H9 (cell line): ENCODE measurements around the gene ATP2C1. TPM values are rescaled to one million over a fixed set of nuclear protein-coding genes. Genes with fewer than 3 reads are reported as not detected.

Experiments
- DNase-seq: peaks from one replicate; pipeline ENCODE4 v3.0.0-alpha.2; 2017
- H2AFZ ChIP-seq: one replicate; pipeline ENCODE4 v1.6.1; 2013; ENCODE audit warnings: mild to moderate bottlenecking, low read length, control low read depth, moderate library complexity
- H2AK5ac ChIP-seq: 2 replicates; pipeline ENCODE4 v1.6.1; 2013; ENCODE audit warnings: low read length, control low read depth, mixed read lengths; ENCODE audit not compliant: insufficient read length
- H2BK120ac ChIP-seq: one replicate; pipeline ENCODE4 v1.6.1; 2013; ENCODE audit warnings: low read depth, mild to moderate bottlenecking, low read length, control low read depth, inconsistent platforms; ENCODE audit not compliant: poor library complexity, severe bottlenecking
- H2BK12ac ChIP-seq: 2 replicates; pipeline ENCODE4 v1.6.1; 2013; ENCODE audit warnings: low read length, control low read depth, mixed read lengths, low read depth; ENCODE audit not compliant: insufficient read length
- H2BK15ac ChIP-seq: 2 replicates; pipeline ENCODE4 v1.6.1; 2013; ENCODE audit warnings: low read depth, low read length, control low read depth
- H2BK20ac ChIP-seq: one replicate; pipeline ENCODE4 v1.6.1; 2013; ENCODE audit warnings: low read depth, mild to moderate bottlenecking, low read length, control low read depth, inconsistent platforms; ENCODE audit not compliant: poor library complexity, severe bottlenecking
- H2BK5ac ChIP-seq: 2 replicates; pipeline ENCODE4 v1.6.1; 2013; ENCODE audit warnings: low read length, control low read depth, mixed read lengths; ENCODE audit not compliant: insufficient read length
- H3K14ac ChIP-seq: 2 replicates; pipeline ENCODE4 v1.6.1; 2013; ENCODE audit warnings: low read length, control low read depth; ENCODE audit not compliant: insufficient read depth
- H3K18ac ChIP-seq: 2 replicates; pipeline ENCODE4 v1.6.1; 2013; ENCODE audit warnings: low read depth, mild to moderate bottlenecking, mixed read lengths, low read length, control low read depth; ENCODE audit not compliant: insufficient read length
- H3K23ac ChIP-seq: 2 replicates; pipeline ENCODE4 v1.6.1; 2013; ENCODE audit warnings: low read length, control low read depth, mixed read lengths, low read depth; ENCODE audit not compliant: insufficient read length
- H3K23me2 ChIP-seq: 2 replicates; pipeline ENCODE4 v1.6.1; 2013; ENCODE audit warnings: low read depth, mild to moderate bottlenecking, mixed read lengths, low read length, control low read depth; ENCODE audit not compliant: insufficient read length, poor library complexity, severe bottlenecking
- H3K27ac ChIP-seq: 2 replicates; pipeline ENCODE4 v1.5.1; 2013; ENCODE audit warnings: low read length, control low read depth, mixed read lengths, low read depth; ENCODE audit not compliant: insufficient read length
- H3K27me3 ChIP-seq: 2 replicates; pipeline ENCODE4 v1.6.1; 2013; ENCODE audit warnings: low read length, control low read depth, inconsistent platforms; ENCODE audit not compliant: insufficient read depth
- H3K4ac ChIP-seq: 2 replicates; pipeline ENCODE4 v1.6.1; 2013; ENCODE audit warnings: low read depth, mild to moderate bottlenecking, control low read depth, inconsistent platforms, low read length, moderate library complexity
- H3K4me1 ChIP-seq: 2 replicates; pipeline ENCODE4 v1.6.1; 2013; ENCODE audit warnings: low read length, control low read depth, inconsistent platforms; ENCODE audit not compliant: insufficient read depth
- H3K4me2 ChIP-seq: 2 replicates; pipeline ENCODE4 v1.6.1; 2013; ENCODE audit warnings: low read length, control low read depth, mixed read lengths; ENCODE audit not compliant: insufficient read length, insufficient read depth
- H3K56ac ChIP-seq: 2 replicates; pipeline ENCODE4 v1.6.1; 2013; ENCODE audit warnings: low read depth, mild to moderate bottlenecking, mixed read lengths, low read length, control low read depth; ENCODE audit not compliant: insufficient read length
- H3K79me1 ChIP-seq: 2 replicates; pipeline ENCODE4 v1.6.1; 2013; ENCODE audit warnings: low read depth, mild to moderate bottlenecking, moderate library complexity, low read length, control low read depth, inconsistent platforms; ENCODE audit not compliant: insufficient read depth, poor library complexity, severe bottlenecking
- H3K79me2 ChIP-seq: 2 replicates; pipeline ENCODE4 v1.6.1; 2013; ENCODE audit warnings: low read length, control low read depth, inconsistent platforms; ENCODE audit not compliant: insufficient read depth
- H3K9ac ChIP-seq: 2 replicates; pipeline ENCODE4 v1.6.1; 2013; ENCODE audit warnings: low read length, control low read depth, mixed read lengths; ENCODE audit not compliant: insufficient read length; ENCODE audit errors: extremely low read depth
- H3K9me3 ChIP-seq: one replicate; pipeline ENCODE4 v1.6.1; 2013; ENCODE audit warnings: low read depth, low read length, inconsistent platforms; ENCODE audit not compliant: control insufficient read depth
- H3T11ph ChIP-seq: one replicate; pipeline ENCODE4 v1.6.1; 2013; ENCODE audit warnings: mild to moderate bottlenecking, low read length, control low read depth, inconsistent platforms
- H4K20me1 ChIP-seq: one replicate; pipeline ENCODE4 v1.6.1; 2013; ENCODE audit not compliant: control insufficient read depth, insufficient read length, insufficient read depth
- H4K5ac ChIP-seq: 2 replicates; pipeline ENCODE4 v1.6.1; 2013; ENCODE audit warnings: low read depth, mild to moderate bottlenecking, mixed read lengths, low read length, control low read depth; ENCODE audit not compliant: insufficient read length
- H4K8ac ChIP-seq: replicated peaks from 2 replicates; pipeline ENCODE4 v1.6.1; 2013; ENCODE audit warnings: low read length, control low read depth, mixed read lengths, low read depth; ENCODE audit not compliant: insufficient read length
- H4K91ac ChIP-seq: 2 replicates; pipeline ENCODE4 v1.6.1; 2013; ENCODE audit warnings: low read depth, mild to moderate bottlenecking, moderate library complexity, mixed read lengths, low read length, control low read depth; ENCODE audit not compliant: insufficient read length
- H3K27ac Mint-ChIP-seq, 3 experiments: 2 replicates in 2 of 3; 3 replicates in 1 of 3; pipeline ENCODE4 v1.8.0; 2020 to 2021; ENCODE audit warnings: mixed read lengths in 3 of 3, mild to moderate bottlenecking in 1 of 3, moderate library complexity in 1 of 3
- H3K27me3 Mint-ChIP-seq: 2 replicates; pipeline ENCODE4 v1.8.0; 2021; ENCODE audit warnings: low read depth, mild to moderate bottlenecking, moderate library complexity, mixed read lengths
- H3K36me3 Mint-ChIP-seq, 3 experiments: 2 replicates in 2 of 3; 3 replicates in 1 of 3; pipeline ENCODE4 v1.8.0; 2020 to 2021; ENCODE audit warnings: low read depth in 3 of 3, mixed read lengths in 3 of 3; ENCODE audit not compliant: insufficient read depth in 1 of 3
- H3K4me1 Mint-ChIP-seq, 2 experiments: 2 replicates each; pipeline ENCODE4 v1.8.0; 2020; ENCODE audit warnings: mixed read lengths in 2 of 2
- H3K4me3 Mint-ChIP-seq, 2 experiments: 2 replicates in 1 of 2; 3 replicates in 1 of 2; pipeline ENCODE4 v1.8.0; 2020 to 2021; ENCODE audit warnings: mild to moderate bottlenecking in 2 of 2, mixed read lengths in 2 of 2, moderate library complexity in 1 of 2
- H3K9me3 Mint-ChIP-seq, 2 experiments: 2 replicates in 1 of 2; 3 replicates in 1 of 2; pipeline ENCODE4 v1.8.0; 2020; ENCODE audit warnings: mild to moderate bottlenecking in 2 of 2, mixed read lengths in 2 of 2, moderate library complexity in 1 of 2
- WGBS: extraction: QIAGEN DNeasy Blood & Tissue Kit; methylation state at CpG from one replicate; pipeline ENCODE4 v1.1.7; 2013; ENCODE audit warnings: missing lambda C conversion rate, low lambda C conversion rate, mixed read lengths; ENCODE audit not compliant: insufficient read length; ENCODE audit errors: extremely low coverage; 5-methylcytosine and 5-hydroxymethylcytosine counted together
- total RNA-seq: library from RNA; stranded (reverse); gene quantifications from 2 replicates; pipeline ENCODE4 v1.2.1, GENCODE V29; 2021
- TF ChIP-seq, protein P1 (sequence below): fragments of 200-600 bp; sonication (generic); conservative IDR thresholded peaks from 3 replicates; pipeline ENCODE4 v1.8.0; 2021; ENCODE audit warnings: antibody characterized with exemption, mild to moderate bottlenecking

Gene ATP2C1
- total RNA-seq, 1 experiment from 2014 or later = 65.5 TPM

DNA sequence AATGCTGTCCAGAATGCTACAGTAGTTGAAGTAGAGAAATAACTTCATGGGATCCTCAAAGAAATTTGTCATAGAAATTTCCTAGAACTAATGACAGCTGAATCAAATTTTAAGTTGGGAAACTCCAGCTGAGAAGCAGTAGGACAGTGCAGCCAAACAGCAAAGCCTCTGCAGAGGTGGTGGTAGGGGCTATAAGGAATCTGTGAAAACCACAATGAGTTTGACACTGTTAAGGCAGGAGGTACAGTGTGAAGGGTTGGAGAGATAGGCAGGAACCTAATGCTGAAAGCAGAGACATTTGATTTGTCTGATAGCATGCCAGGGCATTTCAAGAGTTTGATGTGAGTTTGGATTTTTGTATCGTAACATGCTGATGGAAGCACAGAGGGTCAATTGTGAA lies 110.7 kb downstream of the ATP2C1 start:
- peaks cover 5 to 36% (median 25%) of the 10 kb centered on the region in 3 experiments for H3K36me3 Mint-ChIP-seq
- H3K9me3 Mint-ChIP-seq = no peaks in the 10 kb centered on the region
- H2BK12ac ChIP-seq = no peak overlapping the region

More for the DNA sequence above, 110.7 kb downstream of the ATP2C1 start:
- Histone ChIP-seq H3K27me3 (no peaks in the 10 kb centered on the region), H3K9me3 (no peaks in the 10 kb centered on the region), H2BK20ac (no peak overlapping the region), H3K9ac (no peak overlapping the region), H3K79me2 (no peaks in the 10 kb centered on the region), H4K5ac (no peak overlapping the region), H3K18ac (no peak overlapping the region), H3K27ac (no peak overlapping the region), H3K14ac (no peak overlapping the region), H4K8ac (no peak overlapping the region), H3K23me2 (no peaks in the 10 kb centered on the region), H3T11ph (no peak overlapping the region), H4K20me1 (no peaks in the 10 kb centered on the region), H2AK5ac (no peak overlapping the region), H3K4me2 (no peak overlapping the region), H2BK15ac (no peak overlapping the region), H3K79me1 (no peaks in the 10 kb centered on the region), H3K4me1 (no peaks in the 10 kb centered on the region), H3K4ac (no peak overlapping the region), H3K56ac (no peak overlapping the region), H4K91ac (no peak overlapping the region), H2BK120ac (no peak overlapping the region), H2AFZ (no peak overlapping the region), H3K23ac (no peak overlapping the region), H2BK5ac (no peak overlapping the region)
- no CpG with 5 or more reads among the region's 1 CpG for WGBS
- no peak overlapping the region for H3K4me3 Mint-ChIP-seq
- H3K27me3 Mint-ChIP-seq = no peaks in the 10 kb centered on the region
- no peak for DNase-seq
- TF ChIP-seq, protein P1, sequence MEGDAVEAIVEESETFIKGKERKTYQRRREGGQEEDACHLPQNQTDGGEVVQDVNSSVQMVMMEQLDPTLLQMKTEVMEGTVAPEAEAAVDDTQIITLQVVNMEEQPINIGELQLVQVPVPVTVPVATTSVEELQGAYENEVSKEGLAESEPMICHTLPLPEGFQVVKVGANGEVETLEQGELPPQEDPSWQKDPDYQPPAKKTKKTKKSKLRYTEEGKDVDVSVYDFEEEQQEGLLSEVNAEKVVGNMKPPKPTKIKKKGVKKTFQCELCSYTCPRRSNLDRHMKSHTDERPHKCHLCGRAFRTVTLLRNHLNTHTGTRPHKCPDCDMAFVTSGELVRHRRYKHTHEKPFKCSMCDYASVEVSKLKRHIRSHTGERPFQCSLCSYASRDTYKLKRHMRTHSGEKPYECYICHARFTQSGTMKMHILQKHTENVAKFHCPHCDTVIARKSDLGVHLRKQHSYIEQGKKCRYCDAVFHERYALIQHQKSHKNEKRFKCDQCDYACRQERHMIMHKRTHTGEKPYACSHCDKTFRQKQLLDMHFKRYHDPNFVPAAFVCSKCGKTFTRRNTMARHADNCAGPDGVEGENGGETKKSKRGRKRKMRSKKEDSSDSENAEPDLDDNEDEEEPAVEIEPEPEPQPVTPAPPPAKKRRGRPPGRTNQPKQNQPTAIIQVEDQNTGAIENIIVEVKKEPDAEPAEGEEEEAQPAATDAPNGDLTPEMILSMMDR = no peak
- H3K4me1 Mint-ChIP-seq = no peaks in the 10 kb centered on the region
- peak overlapping the region; percentile 9 to 46 (median 31); a peak in 4 of 7 replicates for H3K27ac Mint-ChIP-seq
